Body of pancreas (tissue), 4 donors: ENCODE data around the gene MAPK10.

ENCODE experiments used
- POLR2A ChIP-seq, 3 donors: fragments of 450-650 bp; IDR thresholded peaks; one replicate each; pipeline ENCODE4 v1.6.1; 2016; ENCODE audit warnings: antibody characterized with exemption in 3 of 3, mild to moderate bottlenecking in 2 of 3
- TF ChIP-seq, protein P1 (sequence below), 7 experiments: fragments of 450-650 bp in 4 of 7; fragments of 200-600 bp in 3 of 7; sonication (generic) in 3 of 7; IDR thresholded peaks; one replicate each; pipeline ENCODE4 v1.5.1; 2016 to 2019; ENCODE audit warnings: antibody characterized with exemption in 7 of 7

- TF ChIP-seq, protein P1, sequence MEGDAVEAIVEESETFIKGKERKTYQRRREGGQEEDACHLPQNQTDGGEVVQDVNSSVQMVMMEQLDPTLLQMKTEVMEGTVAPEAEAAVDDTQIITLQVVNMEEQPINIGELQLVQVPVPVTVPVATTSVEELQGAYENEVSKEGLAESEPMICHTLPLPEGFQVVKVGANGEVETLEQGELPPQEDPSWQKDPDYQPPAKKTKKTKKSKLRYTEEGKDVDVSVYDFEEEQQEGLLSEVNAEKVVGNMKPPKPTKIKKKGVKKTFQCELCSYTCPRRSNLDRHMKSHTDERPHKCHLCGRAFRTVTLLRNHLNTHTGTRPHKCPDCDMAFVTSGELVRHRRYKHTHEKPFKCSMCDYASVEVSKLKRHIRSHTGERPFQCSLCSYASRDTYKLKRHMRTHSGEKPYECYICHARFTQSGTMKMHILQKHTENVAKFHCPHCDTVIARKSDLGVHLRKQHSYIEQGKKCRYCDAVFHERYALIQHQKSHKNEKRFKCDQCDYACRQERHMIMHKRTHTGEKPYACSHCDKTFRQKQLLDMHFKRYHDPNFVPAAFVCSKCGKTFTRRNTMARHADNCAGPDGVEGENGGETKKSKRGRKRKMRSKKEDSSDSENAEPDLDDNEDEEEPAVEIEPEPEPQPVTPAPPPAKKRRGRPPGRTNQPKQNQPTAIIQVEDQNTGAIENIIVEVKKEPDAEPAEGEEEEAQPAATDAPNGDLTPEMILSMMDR (IDR thresholded peaks at IDR 0.05), result no peak
- no peak for TF ChIP-seq POLR2A (IDR thresholded peaks at IDR 0.05)
Measured at GRCh38 chr4:86014599-86014998, 345.3 kb downstream of the MAPK10 start.
